Measurements from ENCODE around the gene MAP2. TPM values are rescaled to one million over a fixed set of nuclear protein-coding genes. Genes with fewer than 3 reads are reported as not detected.

The MAP2 gene
- total RNA-seq, 1 donor from 2014 or later = 15.5 TPM

DNA sequence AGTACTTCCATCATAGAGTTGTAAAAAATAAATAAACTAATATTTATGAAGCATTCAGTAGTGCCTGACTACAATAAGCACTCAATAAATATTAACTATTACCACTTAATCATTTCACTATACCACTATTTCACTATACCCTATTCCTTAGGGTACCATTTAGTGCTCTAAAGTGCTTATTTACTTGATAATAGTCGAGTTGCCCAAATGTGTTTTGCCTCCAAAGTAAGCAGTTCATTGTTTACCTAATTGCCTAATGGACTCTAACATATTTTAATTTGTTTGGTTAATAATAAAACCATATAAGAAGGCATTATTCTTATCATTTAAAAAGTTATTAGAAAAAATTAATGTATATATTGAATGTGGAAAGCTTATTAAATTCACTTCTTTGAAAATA is 33.0 kb upstream of the MAP2 start:
- H3K27ac ChIP-seq = no peak overlapping the region
- no peak for TF ChIP-seq POLR2AphosphoS5 (IDR thresholded peaks at IDR 0.05; ENCODE audit: insufficient read depth in 1 of 2, low read depth in 1 of 2)
- no peak for TF ChIP-seq POLR2A (IDR thresholded peaks at IDR 0.05)
- no peak for TF ChIP-seq CTCF (IDR thresholded peaks at IDR 0.05)
- no peak overlapping the region for H3K4me3 ChIP-seq
- no peaks in the 10 kb centered on the region for H3K27me3 ChIP-seq
- no peak for DNase-seq (ENCODE audit: extremely low spot score in 2 of 2)
- H3K4me1 ChIP-seq = no peaks in the 10 kb centered on the region
- intact Hi-C loops (cut with DNase I) = no loop called here
- no peaks in the 10 kb centered on the region for H3K36me3 ChIP-seq
- no peaks in the 10 kb centered on the region for H3K9me3 ChIP-seq

DNA sequence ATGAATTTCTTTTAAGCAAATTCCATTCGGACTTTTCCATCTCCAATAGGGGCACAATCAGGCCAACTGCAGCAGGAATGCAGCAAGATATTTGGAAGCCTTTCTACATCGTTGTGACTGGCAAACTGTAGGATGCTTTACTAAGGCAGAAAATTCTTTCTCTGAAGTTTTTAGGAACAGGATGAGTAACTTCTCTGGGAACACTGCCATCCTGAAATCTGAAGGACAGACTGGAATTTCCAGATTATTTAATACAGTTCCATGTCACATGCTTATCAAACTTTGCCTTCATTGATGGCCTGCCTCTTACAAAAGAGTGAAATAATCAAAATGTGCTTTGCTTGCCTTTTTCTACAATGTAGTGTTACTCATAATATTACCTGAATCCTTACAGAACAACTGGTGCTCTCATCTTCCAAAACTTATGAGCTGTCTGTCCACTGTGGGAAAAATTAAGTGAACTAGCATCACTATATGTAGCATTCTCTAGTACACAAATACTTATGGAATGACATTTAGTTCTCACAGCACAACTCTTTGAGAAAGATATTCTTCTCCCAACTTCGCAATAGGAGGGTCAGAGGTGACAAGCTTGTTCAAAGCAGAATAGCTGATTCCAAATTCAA is 32.0 kb upstream of the MAP2 start:
- DNase-seq (ENCODE audit: extremely low spot score in 2 of 2) = no peak
- Histone ChIP-seq H3K27me3 (no peaks in the 10 kb centered on the region), H3K4me1 (no peaks in the 10 kb centered on the region), H3K9me3 (no peaks in the 10 kb centered on the region), H3K4me3 (no peak overlapping the region), H3K36me3 (no peaks in the 10 kb centered on the region), H3K27ac (no peak overlapping the region)
- intact Hi-C loops (cut with DNase I) = no loop called here
- TF ChIP-seq CTCF (IDR thresholded peaks at IDR 0.05) = no peak
- TF ChIP-seq POLR2A (IDR thresholded peaks at IDR 0.05) = no peak
- no peak for TF ChIP-seq POLR2AphosphoS5 (IDR thresholded peaks at IDR 0.05; ENCODE audit: insufficient read depth in 1 of 2, low read depth in 1 of 2)

- no peaks in the 10 kb centered on the region for H3K9me3 ChIP-seq
- H3K4me3 ChIP-seq = no peak overlapping the region
- intact Hi-C loops (cut with DNase I) = no loop called here
- no peak for DNase-seq (ENCODE audit: extremely low spot score in 2 of 2)
- H3K27ac ChIP-seq = no peak overlapping the region
- no peaks in the 10 kb centered on the region for H3K4me1 ChIP-seq
- no peak for TF ChIP-seq POLR2A (IDR thresholded peaks at IDR 0.05)
- TF ChIP-seq CTCF (IDR thresholded peaks at IDR 0.05) = no peak
- TF ChIP-seq POLR2AphosphoS5 (IDR thresholded peaks at IDR 0.05; ENCODE audit: insufficient read depth in 1 of 2, low read depth in 1 of 2) = no peak
- no peaks in the 10 kb centered on the region for H3K27me3 ChIP-seq
- H3K36me3 ChIP-seq = no peaks in the 10 kb centered on the region
Observed at GRCh38 chr2:209395229-209395628, 28.6 kb upstream of the MAP2 start.

DNA sequence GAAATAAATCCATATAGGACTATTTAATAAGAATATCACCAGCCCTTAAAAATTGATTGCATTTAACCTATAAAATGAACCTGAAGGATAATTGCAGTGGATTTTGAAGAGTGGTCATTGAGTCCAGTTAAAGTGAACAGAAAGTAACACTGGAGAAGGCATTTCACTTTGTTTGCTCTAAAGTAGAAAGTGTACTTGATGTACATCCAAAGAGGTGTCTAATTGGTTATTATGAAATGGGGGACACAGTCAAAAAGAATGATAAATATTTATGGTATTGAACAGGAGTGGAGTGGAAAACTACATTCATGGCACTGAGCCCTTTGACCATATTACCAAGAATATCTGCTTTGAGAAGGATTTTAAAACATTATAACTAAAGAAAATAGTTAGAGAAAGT is 28.2 kb upstream of the MAP2 start:
- TF ChIP-seq POLR2A (IDR thresholded peaks at IDR 0.05) = no peak
- no peak for TF ChIP-seq CTCF (IDR thresholded peaks at IDR 0.05)
- no peak for TF ChIP-seq POLR2AphosphoS5 (IDR thresholded peaks at IDR 0.05; ENCODE audit: insufficient read depth in 1 of 2, low read depth in 1 of 2)
- intact Hi-C loops (cut with DNase I) = no loop called here
- no peak for DNase-seq (ENCODE audit: extremely low spot score in 2 of 2)
- Histone ChIP-seq H3K4me3 (no peak overlapping the region), H3K27me3 (no peaks in the 10 kb centered on the region), H3K4me1 (no peaks in the 10 kb centered on the region), H3K27ac (no peak overlapping the region), H3K9me3 (no peaks in the 10 kb centered on the region), H3K36me3 (no peaks in the 10 kb centered on the region)

GRCh38 chr2:209398463-209398862 is 25.4 kb upstream of the MAP2 start:
- Histone ChIP-seq H3K4me3 (no peak overlapping the region), H3K4me1 (no peaks in the 10 kb centered on the region), H3K36me3 (no peaks in the 10 kb centered on the region), H3K27me3 (no peaks in the 10 kb centered on the region), H3K9me3 (no peaks in the 10 kb centered on the region), H3K27ac (no peak overlapping the region)
- intact Hi-C loops (cut with DNase I) = no loop called here
- no peak for TF ChIP-seq CTCF (IDR thresholded peaks at IDR 0.05)
- DNase-seq (ENCODE audit: extremely low spot score in 2 of 2) = no peak
